Activated CD4-positive, alpha-beta T cell treated with anti-CD3 and anti-CD28 coated beads, Interleukin-2, Interleukin-6, amounts not matched to agents 100 ng/mL and 50 ng/mL, durations not matched to agents 16 hours and 8 hours (primary cell): Measurements from ENCODE around the gene MLLT10.
A peak's percentile ranks its signal among the peaks of the same experiment; 100 is the strongest.
"Not testable (repeated sequence)": the region's sequence is repeated elsewhere in the genome, so short reads cannot be mapped to it uniquely, and the experiment has no call there.

ENCODE experiments used
- DNase-seq: peaks from one replicate; pipeline ENCODE4 v3.0.0-alpha.2; 2020

The MLLT10 gene

DNA sequence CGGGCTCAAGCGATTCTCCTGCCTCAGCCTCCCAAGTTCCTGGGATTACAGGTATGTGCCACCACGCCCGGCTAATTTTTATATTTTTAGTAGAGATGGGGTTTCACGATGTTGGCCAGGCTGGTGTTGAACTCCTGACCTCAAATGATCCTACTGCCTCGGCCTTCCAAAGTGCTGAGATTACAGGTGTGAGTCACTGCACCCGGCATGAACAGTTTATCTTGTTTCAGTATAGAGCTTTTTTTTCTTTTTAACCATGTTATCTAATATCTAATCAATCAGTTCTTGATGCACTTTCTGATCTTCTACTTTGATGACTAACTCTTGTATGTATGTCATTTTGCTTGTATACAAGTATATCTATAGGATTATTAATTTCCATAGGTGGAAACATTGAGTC, 54.1 kb downstream of the MLLT10 start:
- peak; percentile 15 for DNase-seq

DNA sequence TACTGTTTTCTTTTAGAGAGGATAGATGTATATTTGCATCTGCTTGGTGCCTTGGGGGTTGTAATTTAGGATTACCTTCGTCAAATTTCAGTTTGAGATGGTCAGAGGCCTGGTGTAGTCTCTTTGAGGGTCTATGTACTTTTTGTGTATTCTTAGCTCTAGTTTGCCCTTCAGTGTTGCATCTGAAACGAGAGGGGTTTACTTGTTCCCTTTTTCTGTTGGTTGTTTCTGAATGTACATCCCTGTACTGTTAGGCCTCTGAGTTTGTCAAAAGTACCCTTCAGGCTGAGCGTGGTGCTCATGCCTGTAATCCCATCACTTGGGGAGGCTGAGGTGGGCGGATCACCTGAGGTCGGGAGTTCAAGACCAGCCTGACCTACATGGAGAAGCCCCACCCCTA, 60.0 kb downstream of the MLLT10 start:
- DNase-seq = no peak

GRCh38 chr10:21599582-21599981, 65.5 kb downstream of the MLLT10 start:
- peak; percentile 16 for DNase-seq

GRCh38 chr10:21600804-21601433, 66.9 kb downstream of the MLLT10 start:
- DNase-seq = no peak

GRCh38 chr10:21602313-21602712, 68.3 kb downstream of the MLLT10 start:
- DNase-seq = no peak

- DNase-seq = no peak
Measured at GRCh38 chr10:21603721-21604120, 69.7 kb downstream of the MLLT10 start.

DNA sequence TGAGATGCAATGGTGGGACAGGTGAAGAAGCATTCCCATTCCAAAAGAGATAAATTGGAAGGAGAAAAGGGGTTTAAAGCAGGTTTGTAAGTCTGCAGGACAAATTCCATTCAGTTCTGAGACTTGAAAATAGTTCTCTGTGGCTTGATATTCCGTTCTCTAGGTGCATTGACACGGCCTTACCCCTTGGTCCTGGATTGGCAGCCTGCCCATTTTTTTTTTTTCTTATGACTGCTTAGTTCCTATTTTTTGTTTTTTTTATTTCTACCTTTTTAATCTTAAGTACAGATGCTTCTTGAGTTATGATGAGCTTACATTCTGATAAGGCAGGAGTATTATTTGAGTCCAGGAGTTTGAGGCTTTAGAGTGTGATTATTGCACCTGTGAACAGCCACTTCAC, 70.6 kb downstream of the MLLT10 start:
- no peak for DNase-seq

DNA sequence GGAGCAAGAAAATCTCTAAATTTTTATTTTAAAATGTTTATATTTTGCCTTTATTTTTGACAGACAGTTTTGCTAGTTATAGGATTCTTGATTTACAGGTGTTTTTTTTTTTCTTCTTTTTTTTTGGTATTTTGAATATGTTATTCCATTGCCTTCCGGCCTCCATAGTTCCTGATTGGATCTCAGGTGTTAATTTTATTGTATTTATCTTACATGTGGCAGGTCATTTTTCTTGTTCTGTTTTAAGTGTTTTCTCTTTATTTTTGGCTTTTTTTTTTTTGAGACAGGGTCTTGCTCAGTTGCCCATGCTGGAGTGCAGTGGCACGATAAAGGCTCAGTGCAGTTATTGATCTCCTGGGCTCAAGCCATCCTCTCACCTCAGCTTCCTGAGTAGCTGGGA, 73.9 kb downstream of the MLLT10 start:
- no peak for DNase-seq

DNA sequence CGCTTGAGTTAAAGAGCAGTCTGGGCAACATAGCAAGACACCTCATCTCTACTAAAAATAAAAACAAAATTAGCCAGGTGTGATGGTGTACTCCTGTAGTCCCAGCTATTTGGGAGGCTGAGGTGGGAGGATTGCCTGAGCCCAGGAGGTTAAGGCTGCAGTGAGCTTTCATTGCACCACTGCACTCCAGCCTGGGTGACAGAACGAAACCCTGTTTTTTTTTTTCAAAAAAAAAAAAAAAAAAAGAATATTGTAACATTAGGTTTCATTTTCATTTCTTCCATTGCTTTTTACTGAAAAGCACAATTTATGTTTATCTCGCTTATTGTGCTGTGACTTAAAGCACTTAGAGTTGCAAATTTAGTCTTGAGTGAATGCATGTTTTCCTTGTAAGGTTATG, 80.0 kb downstream of the MLLT10 start:
- no peak for DNase-seq

- no peak for DNase-seq
Measured at GRCh38 chr10:21617267-21617666, 83.2 kb downstream of the MLLT10 start.

DNA sequence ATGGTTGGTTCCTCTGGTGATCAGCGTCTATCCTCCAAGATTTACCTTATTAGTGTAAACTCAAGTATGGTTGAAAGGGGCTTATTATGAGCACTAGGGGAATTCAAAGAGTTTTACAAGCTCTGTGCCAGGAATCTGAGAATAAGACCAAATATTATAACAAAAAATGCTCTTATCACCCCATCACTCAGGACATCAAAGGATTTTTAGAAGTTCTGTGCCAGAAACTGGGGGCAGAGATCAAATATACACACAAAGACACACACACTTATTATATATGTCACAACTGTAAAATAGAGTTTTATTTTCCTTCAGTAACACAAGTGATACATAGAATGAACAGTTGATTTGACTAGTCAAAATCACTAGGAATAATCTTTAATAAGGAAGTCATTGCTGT, 89.3 kb downstream of the MLLT10 start:
- no peak for DNase-seq

GRCh38 chr10:21624421-21624820, 90.4 kb downstream of the MLLT10 start:
- not testable (repeated sequence) for DNase-seq

GRCh38 chr10:21624951-21625350, 90.9 kb downstream of the MLLT10 start:
- DNase-seq = no peak

DNA sequence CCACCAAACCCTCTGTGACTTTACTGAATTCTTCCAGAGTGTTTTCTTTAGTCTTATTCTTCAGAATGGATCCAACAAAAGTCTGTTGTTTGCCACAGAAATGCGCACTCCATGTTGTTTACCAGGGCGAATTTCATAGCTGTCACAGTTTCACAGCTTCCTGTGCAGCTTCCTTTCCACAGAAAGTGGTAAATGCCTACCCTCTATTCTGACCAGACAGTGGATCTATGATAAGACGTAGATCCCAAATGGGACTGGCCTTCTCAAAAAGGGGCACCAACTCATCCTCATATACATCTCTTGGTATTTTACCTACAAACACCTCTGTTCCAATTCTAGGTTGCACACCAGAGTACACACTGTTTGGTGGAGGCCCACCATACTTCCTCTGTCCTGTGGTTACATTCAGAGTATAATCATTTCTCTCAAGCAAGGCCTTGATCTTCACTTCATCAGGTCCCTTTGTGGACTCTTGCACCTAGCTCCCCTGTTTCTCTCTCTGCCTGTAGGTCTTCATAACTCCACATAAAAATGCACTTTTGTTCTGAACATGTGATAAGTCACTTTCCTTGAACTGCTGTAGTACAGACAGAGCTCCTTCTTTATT, 91.7 kb downstream of the MLLT10 start:
- DNase-seq = no peak

GRCh38 chr10:21626457-21627161, 92.6 kb downstream of the MLLT10 start:
- DNase-seq = no peak

GRCh38 chr10:21627331-21627730, 93.3 kb downstream of the MLLT10 start:
- no peak for DNase-seq

DNA sequence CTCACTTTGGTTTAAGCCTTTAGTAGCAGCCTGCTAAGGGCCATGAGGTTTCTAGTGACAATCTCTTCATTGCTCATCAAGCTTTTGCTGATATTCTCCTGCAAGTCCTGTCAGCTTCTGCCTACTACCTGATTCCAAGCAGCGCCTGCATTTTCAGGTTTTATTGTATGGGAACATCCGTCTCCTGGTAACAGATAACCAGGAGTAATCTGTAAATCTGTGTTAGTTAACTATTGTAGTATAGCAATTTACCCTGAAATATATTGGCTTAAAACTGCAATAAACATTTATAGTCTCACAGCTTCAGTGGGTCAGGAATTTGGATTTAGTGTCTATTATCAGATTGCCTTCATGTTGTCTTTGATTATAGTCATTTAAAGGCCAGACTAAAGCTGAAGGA, 94.0 kb downstream of the MLLT10 start:
- no peak for DNase-seq

DNA sequence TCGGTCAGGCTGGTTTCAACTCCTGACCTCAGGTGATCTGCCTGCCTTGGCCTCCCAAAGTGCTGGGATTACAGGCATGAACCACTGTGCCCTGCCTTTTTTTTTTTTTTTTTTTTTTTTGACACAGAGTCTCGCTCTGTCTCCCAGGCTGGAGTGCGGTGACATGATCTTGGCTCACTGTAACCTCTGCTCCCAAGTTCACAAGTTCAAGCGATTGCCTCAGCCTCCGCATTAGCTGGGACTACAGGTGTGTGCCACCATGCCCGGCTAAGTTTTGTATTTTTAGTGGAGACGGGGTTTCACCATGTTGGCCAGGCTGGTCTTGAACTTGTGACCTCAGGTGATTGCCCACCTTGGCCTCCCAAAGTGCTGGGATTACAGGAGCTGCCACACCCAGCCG, 94.6 kb downstream of the MLLT10 start:
- DNase-seq = not testable (repeated sequence)

DNA sequence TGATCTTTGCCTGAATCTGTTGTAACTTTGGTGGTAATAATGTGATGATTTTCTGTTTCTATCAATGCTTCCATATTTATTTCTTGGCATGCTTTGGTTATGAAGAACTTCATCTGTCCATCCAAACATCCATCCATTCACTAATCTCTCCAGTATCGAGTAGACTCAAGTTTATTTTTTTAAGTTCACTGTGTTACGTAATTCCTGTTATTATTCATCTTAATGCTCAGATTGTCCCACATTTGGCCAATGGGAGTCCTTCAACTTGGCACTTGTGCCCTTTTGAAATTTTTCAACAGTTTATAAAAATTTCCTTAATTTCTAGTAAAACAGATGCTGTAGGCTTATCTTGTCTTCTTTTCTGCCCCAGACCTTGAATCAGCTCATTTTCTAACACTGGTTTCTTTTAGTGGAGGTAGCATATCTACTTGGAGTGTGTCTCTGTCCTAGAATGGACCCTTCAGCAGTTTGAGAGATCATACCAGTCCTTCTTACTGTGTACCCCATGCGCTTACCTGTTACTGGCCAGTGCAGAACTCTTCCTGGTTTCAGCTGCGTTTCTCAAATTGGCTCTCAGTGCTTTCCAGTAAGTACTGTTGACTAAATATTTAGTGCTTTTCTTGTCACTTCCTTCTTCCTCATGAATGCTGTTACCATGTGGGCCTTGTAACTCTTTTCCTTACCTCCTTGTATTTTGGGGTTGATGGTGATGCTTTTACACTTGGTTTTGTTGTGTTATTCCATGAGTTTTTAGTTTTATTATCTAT, 100.8 kb downstream of the MLLT10 start:
- no peak for DNase-seq

DNA sequence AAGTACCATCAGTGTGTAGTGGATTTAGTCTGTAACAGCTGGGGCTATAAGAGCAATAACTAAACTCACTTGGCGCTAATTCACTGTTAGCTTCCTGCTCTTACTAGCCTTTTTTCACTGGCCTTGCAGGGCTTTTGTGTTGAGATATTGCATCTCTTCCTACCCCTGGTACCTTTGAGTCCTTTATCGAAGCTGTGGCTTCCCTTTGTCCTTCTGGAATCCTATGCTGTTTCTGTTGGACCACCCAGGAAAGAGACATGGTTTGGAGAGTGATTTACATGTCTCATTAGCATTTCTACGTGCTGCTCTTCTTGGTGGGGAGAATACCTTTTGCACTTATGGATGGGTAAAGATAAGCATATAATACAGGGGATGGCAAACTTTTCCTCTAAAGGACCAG, 103.8 kb downstream of the MLLT10 start:
- no peak for DNase-seq

DNA sequence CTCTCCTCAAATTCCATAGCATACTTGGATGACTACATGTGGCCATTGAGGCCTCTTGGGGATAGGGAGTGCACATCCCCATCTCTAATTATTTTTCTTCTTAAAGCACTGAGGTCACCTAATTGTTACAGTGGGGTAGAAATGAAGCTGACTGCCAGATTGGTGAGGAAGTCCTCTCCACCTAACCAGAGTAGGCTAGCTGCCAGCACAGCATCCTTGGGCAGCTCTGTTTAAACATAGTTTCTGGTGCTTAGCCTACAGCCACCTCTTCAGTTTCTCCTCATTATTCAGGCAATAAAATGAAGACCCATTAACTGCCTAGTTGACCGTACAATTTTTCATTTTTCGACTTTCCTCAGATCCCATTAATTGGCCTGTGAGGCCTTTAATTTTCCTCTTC, 104.6 kb downstream of the MLLT10 start:
- no peak for DNase-seq

GRCh38 chr10:21648040-21648439, 114.0 kb downstream of the MLLT10 start:
- DNase-seq = no peak

DNA sequence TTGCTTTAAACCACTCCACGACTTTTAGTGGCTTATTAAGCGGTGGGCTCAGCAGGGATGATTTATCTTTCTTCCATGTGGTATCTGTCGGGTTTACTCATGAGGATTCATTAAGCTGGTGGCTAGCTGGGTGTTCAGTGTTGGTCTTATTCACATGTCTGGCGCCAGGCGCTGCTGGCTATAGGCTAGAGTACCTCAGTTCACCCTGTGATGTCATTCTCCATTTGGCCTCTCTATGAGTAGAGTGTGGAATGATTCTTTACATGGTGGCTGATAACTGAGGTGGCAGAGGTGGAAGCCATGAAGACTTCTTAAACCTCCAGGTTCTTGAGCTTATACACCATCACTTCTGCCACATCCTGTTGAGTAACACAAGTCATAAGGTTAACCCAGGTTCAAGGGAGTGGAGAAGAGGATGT, 115.4 kb downstream of the MLLT10 start:
- peak; percentile 56 for DNase-seq

GRCh38 chr10:21650353-21650752, 116.3 kb downstream of the MLLT10 start:
- DNase-seq = no peak
